NT2/D1 (cell line): ENCODE measurements around the gene PANK2.

Source experiments
- SUZ12 ChIP-seq: IDR thresholded peaks from 2 replicates; pipeline ENCODE4 v1.6.1; 2011; ENCODE audit not compliant: insufficient read length, insufficient read depth; ENCODE audit errors: extremely low read depth
- YY1 ChIP-seq: IDR thresholded peaks from 2 replicates; pipeline ENCODE4 v1.6.1; 2011; ENCODE audit not compliant: insufficient read length, insufficient read depth

DNA sequence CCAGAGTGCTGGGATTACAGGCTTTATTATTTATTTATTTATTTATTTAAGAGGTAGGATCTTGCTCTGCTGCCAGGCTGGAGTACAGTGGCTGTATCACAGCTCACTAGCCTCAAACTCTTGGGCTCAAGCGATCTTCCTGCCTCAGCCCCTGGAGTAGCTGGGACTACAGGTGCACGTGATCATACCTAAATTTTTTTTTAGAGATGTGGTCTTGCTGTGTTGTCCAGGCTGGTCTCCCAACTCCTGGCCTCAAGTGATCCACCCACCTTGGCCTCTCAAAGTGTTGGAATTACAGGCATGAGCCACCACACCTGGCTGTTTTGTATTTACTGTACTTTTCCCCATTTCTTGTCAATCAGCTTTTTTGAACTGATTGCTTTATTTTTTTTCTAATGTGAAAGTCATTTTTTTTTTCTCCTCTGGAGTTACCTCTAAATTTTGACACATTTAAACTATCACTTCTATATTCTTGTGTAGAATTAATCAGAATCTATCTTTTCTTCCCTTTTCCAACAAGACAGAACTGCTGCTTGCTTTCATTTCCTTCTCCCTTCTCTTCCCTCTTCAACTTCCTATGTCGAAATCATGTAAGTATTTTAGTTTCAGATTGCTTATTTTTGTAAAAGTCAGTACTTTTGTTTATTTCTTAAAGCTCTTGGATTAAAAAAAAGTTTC, 12.0 kb downstream of the PANK2 start:
- TF ChIP-seq YY1 (no peak), SUZ12 (no peak)
